Naive thymus-derived CD4-positive, alpha-beta T cell (primary cell): Measurements from ENCODE around the gene CAP1. TPM values are rescaled to one million over a fixed set of nuclear protein-coding genes. Genes with fewer than 3 reads are reported as not detected.
"Not testable (repeated sequence)": the region's sequence is repeated elsewhere in the genome, so short reads cannot be mapped to it uniquely, and the experiment has no call there.

ENCODE experiments used
- ATAC-seq: fragments of 150-1000 bp; cut with Tn5 transposase; 2 replicates; pipeline ENCODE4 v1.10.0; 2021; ENCODE audit warnings: mild to moderate bottlenecking, moderate library complexity
- CTCF ChIA-PET: fragments of 350-600 bp; sonication (Branson Sonifier 250); formaldehyde crosslinking; loops from one replicate; lab custom pipeline; 2021; ENCODE audit warnings: antibody characterized with exemption; lab: Charles Lee
- POLR2A ChIA-PET: fragments of 350-600 bp; sonication (Branson Sonifier 250); formaldehyde crosslinking; loops from one replicate; lab custom pipeline; 2021; ENCODE audit warnings: antibody characterized with exemption, inconsistent platforms; lab: Charles Lee
- DNase-seq, 9 donors: peaks; one replicate each; pipeline versions ENCODE4 v3.0.0 to v3.0.0-alpha.2; 2020 to 2022; ENCODE audit warnings: mixed read lengths in 1 of 9
- H3K27ac ChIP-seq: one replicate; pipeline ENCODE4 v1.7.0; 2013; ENCODE audit warnings: mild to moderate bottlenecking, low read depth, low read length, moderate library complexity
- H3K27me3 ChIP-seq, 2 donors: one replicate each; pipeline ENCODE4 v1.7.0; 2013; ENCODE audit warnings: low read length in 2 of 2, mild to moderate bottlenecking in 2 of 2, moderate library complexity in 2 of 2; ENCODE audit not compliant: control insufficient read depth in 2 of 2, insufficient read depth in 2 of 2
- H3K36me3 ChIP-seq, 3 experiments: 1 replicate in 2 of 3; 2 replicates in 1 of 3; pipeline ENCODE4 v1.7.0; 2013; ENCODE audit warnings: low read length in 3 of 3, mild to moderate bottlenecking in 3 of 3, moderate library complexity in 1 of 3; ENCODE audit not compliant: insufficient read depth in 3 of 3, control insufficient read depth in 2 of 3
- H3K4me1 ChIP-seq, 2 donors: one replicate each; pipeline ENCODE4 v1.7.0; 2013; ENCODE audit warnings: low read length in 2 of 2, mild to moderate bottlenecking in 2 of 2, moderate library complexity in 1 of 2; ENCODE audit not compliant: control insufficient read depth in 2 of 2, insufficient read depth in 2 of 2
- H3K4me3 ChIP-seq: 2 replicates; pipeline ENCODE4 v1.7.0; 2013; ENCODE audit warnings: mild to moderate bottlenecking, low read length
- H3K9me3 ChIP-seq, 3 experiments: 1 replicate in 2 of 3; 2 replicates in 1 of 3; pipeline ENCODE4 v1.7.0; 2013; ENCODE audit warnings: low read length in 3 of 3; ENCODE audit not compliant: control insufficient read depth in 2 of 3
- H3K27ac Mint-ChIP-seq, 9 donors: one replicate each; pipeline ENCODE4 v1.8.0; 2020 to 2022; ENCODE audit warnings: mixed read lengths in 9 of 9, mild to moderate bottlenecking in 8 of 9, moderate library complexity in 5 of 9, inconsistent platforms in 2 of 9
- H3K27me3 Mint-ChIP-seq, 5 donors: one replicate each; pipeline ENCODE4 v1.8.0; 2021 to 2022; ENCODE audit warnings: mixed read lengths in 5 of 5, mild to moderate bottlenecking in 1 of 5
- H3K36me3 Mint-ChIP-seq, 5 donors: one replicate each; pipeline ENCODE4 v1.8.0; 2020 to 2022; ENCODE audit warnings: mixed read lengths in 5 of 5, mild to moderate bottlenecking in 3 of 5, inconsistent platforms in 1 of 5
- H3K4me1 Mint-ChIP-seq, 7 donors: one replicate each; pipeline ENCODE4 v1.8.0; 2020 to 2022; ENCODE audit warnings: mixed read lengths in 7 of 7, mild to moderate bottlenecking in 3 of 7, inconsistent platforms in 1 of 7
- H3K4me3 Mint-ChIP-seq, 10 donors: one replicate each; pipeline ENCODE4 v1.8.0; 2020 to 2022; ENCODE audit warnings: mild to moderate bottlenecking in 10 of 10, mixed read lengths in 10 of 10, moderate library complexity in 6 of 10, inconsistent platforms in 2 of 10
- H3K9me3 Mint-ChIP-seq, 11 donors: one replicate each; pipeline ENCODE4 v1.8.0; 2020 to 2022; ENCODE audit warnings: mixed read lengths in 11 of 11, mild to moderate bottlenecking in 4 of 11, inconsistent platforms in 1 of 11, moderate library complexity in 1 of 11
- intact Hi-C, 2 donors: fragments of 100-400 bp; cut with micrococcal nuclease; formaldehyde crosslinking; loops; one replicate each; pipeline ENCODE4 v1.15.1; 2023
- polyA plus RNA-seq, 2 donors: library from polyadenylated mRNA; unstranded; fragments of 300-500 nt; fragmentation: Illumina TruSeq; gene quantifications; one replicate each; pipeline ENCODE4 v1.2.3, GENCODE V29; 2021
- total RNA-seq, 6 experiments: library from RNA in 5 of 6; stranded (reverse) in 5 of 6; gene quantifications; 1 replicate in 5 of 6; 2 replicates in 1 of 6; pipeline ENCODE4 v1.2.3 and lab custom pipeline; 2021 to 2026

Gene CAP1
- total and polyA plus RNA-seq, 7 experiments from 2014 or later = 176 to 683 (median 378) TPM

DNA sequence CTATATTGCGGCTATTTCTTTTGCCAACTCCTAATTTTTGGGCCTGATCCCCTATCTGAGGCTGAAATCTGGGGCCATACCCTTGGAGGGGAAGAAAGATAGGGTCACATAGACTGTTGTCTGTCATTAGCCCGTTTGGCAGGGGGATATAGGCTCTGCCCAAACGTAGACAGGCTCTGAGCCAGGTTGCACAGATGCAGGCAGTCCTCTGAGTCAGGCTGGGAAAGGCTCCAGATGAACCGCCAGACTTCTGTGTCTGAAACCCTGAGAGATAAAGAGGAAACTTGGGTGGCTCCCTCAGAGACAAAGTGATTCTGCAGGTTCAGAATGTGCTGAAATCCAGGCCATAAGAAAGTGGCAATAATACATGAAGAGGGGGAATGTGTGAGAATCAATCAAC is 4.0 kb upstream of the CAP1 start:
- intact Hi-C loops = loop anchor here in 1 of 2 donors (10.0 kb wide), 1 partner anchor 302 kb away; the partner anchor contains the start of gene PPIE
- DNase-seq (no peak), ATAC-seq (no peak)
- H3K27ac Mint-ChIP-seq = peak overlapping the region in 8 of 9 donors; percentile 32 to 96 (median 75)
- Histone ChIP-seq H3K9me3 (no peaks in the 10 kb centered on the region), H3K36me3 (peaks cover 0 to 8% (median 0%) of the 10 kb centered on the region in 3 experiments), H3K4me3 (no peak overlapping the region), H3K27me3 (no peaks in the 10 kb centered on the region), H3K27ac (peak overlapping the region; percentile 8), H3K4me1 (peaks cover 42 to 64% of the 10 kb centered on the region in 2 donors)
- peak overlapping the region in 4 of 10 donors; percentile 32 to 51 (median 41) for H3K4me3 Mint-ChIP-seq
- ChIA-PET POLR2A (interaction anchor here (0.9 to 17.8 kb wide), 2 partner anchors 28 to 364 kb away, joined by 3 to 306 read pairs; no protein-coding TSS in a partner anchor), CTCF (no interaction called here)
- peaks cover 0 to under 1% (median 0%) of the 10 kb centered on the region in 5 donors for H3K27me3 Mint-ChIP-seq
- peaks cover 0 to 18% (median 6%) of the 10 kb centered on the region in 5 donors for H3K36me3 Mint-ChIP-seq
- peaks cover 0 to 2% (median 0%) of the 10 kb centered on the region in 11 donors for H3K9me3 Mint-ChIP-seq
- H3K4me1 Mint-ChIP-seq = peaks cover 34 to 78% (median 64%) of the 10 kb centered on the region in 7 donors

DNA sequence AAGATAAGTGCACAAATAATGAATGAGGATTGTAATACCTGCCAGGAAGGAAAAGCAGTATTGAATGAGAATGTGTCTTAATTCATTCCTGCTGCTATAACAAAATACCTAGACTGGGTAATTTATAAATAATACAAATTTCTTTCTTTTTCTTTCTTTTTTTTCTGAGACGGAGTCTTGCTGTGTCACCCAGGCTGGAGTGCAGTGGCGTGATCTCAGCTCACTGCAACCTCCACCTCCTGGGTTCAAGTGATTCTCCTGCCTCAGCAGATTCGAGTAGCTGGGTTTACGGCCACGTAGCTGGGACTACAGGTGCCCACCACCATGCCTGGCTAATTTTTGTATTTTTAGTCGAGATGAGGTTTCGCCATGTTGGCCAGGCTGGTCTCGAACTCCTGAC is 3.3 kb upstream of the CAP1 start:
- H3K36me3 ChIP-seq, DNase-seq, H3K27me3 Mint-ChIP-seq, H3K9me3 Mint-ChIP-seq, CTCF ChIA-PET, H3K27me3 ChIP-seq, H3K4me3 ChIP-seq, ATAC-seq, H3K9me3 ChIP-seq: not testable (repeated sequence)
- intact Hi-C loops = loop anchor here in 1 of 2 donors (10.0 kb wide), 1 partner anchor 302 kb away; the partner anchor contains the start of gene PPIE
- peaks cover 3 to 23% (median 11%) of the 10 kb centered on the region in 5 donors for H3K36me3 Mint-ChIP-seq
- Histone ChIP-seq H3K4me1 (peaks cover 41 to 64% of the 10 kb centered on the region in 2 donors), H3K27ac (peak overlapping the region; percentile 8)
- H3K27ac Mint-ChIP-seq = peak overlapping the region in 6 of 9 donors; percentile 74 to 98 (median 82)
- H3K4me1 Mint-ChIP-seq = peaks cover 37 to 82% (median 68%) of the 10 kb centered on the region in 7 donors
- peak overlapping the region in 3 of 10 donors; percentile 30 to 36 (median 32) for H3K4me3 Mint-ChIP-seq
- POLR2A ChIA-PET = interaction anchor here (0.9 to 17.8 kb wide), 2 partner anchors 27 to 363 kb away, joined by 3 to 306 read pairs; no protein-coding TSS in a partner anchor

DNA sequence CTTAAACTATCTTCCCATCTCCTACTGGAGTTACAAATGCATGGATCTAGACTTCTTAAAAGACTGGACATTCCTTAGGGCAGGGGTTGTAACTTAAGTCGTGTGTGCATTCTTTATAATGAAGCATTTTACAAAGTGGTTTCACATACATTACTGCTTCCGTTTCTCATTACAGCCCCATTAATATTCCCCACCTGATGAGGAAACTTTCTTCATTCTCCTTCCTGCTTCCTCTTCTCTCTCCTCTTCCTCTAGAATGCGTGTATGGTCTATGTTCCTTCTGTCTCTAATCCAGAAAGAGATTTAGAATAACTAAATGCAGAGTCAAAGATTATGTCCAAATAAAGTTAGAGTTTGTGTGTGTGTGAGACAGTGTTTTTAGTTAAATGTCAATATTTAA is 1.8 kb upstream of the CAP1 start:
- ChIA-PET POLR2A (interaction anchor here (0.5 to 17.8 kb wide), 9 partner anchors 8 to 1191 kb away, joined by 3 to 306 read pairs (median 3); no protein-coding TSS in a partner anchor), CTCF (interaction anchor here (0.7 to 1.5 kb wide), 6 partner anchors 13 to 302 kb away, joined by 3 to 5 read pairs (median 3); no protein-coding TSS in a partner anchor)
- no peaks in the 10 kb centered on the region for H3K27me3 Mint-ChIP-seq
- DNase-seq (no peak), ATAC-seq (no peak)
- peaks cover 0 to 8% (median 0%) of the 10 kb centered on the region in 3 experiments for H3K36me3 ChIP-seq
- H3K27me3 ChIP-seq = no peaks in the 10 kb centered on the region
- H3K9me3 Mint-ChIP-seq = peaks cover 0 to 2% (median 0%) of the 10 kb centered on the region in 11 donors
- peaks cover 11 to 34% (median 18%) of the 10 kb centered on the region in 5 donors for H3K36me3 Mint-ChIP-seq
- intact Hi-C loops = loop anchor here in 1 of 2 donors (1.0 to 10.0 kb wide), 6 partner anchors 21 to 354 kb away; partner anchors contain the start of genes PPIE and PPT1
- no peak overlapping the region for H3K4me3 ChIP-seq
- H3K9me3 ChIP-seq = no peaks in the 10 kb centered on the region
- peak overlapping the region; percentile 6 to 99 (median 97) for H3K4me3 Mint-ChIP-seq
- H3K27ac Mint-ChIP-seq = peak overlapping the region; percentile 85 to 99 (median 97)
- peaks cover 52 to 60% of the 10 kb centered on the region in 2 donors for H3K4me1 ChIP-seq
- peaks cover 44 to 82% (median 70%) of the 10 kb centered on the region in 7 donors for H3K4me1 Mint-ChIP-seq
- peak overlapping the region; percentile 91 for H3K27ac ChIP-seq

DNA sequence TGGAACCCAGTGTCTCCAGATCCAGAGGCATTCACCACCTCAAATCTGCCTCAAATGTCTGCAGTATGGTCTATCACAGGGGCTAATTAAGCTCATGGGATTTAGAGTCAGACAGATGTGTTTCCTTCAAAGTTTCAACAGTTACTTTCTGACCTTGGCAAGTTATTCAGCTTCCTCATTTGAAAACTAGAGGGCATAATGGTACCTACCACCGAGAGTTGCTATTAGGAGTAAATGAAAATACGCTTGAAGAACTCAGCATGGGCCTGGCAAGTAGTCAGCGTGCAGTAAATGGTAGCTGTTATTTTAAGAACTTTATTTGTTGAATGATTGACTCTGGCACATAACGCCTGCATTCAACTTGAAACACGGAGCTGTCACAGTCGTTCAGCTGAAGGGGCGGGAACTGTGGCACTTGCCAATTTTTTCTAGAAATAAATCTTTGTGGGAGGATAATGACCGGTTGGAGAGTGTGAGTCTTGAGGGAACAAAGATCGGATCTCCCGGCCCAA is 1.2 kb upstream of the CAP1 start:
- peaks cover 0 to 2% (median 0%) of the 10 kb centered on the region in 11 donors for H3K9me3 Mint-ChIP-seq
- DNase-seq (peak in 3 of 9 donors; percentile 67 to 74 (median 72)), ATAC-seq (peak; percentile 4)
- H3K36me3 Mint-ChIP-seq = peaks cover 11 to 38% (median 18%) of the 10 kb centered on the region in 5 donors
- Histone ChIP-seq H3K27ac (peak overlapping the region; percentile 91), H3K4me1 (peaks cover 52 to 55% of the 10 kb centered on the region in 2 donors), H3K9me3 (no peaks in the 10 kb centered on the region), H3K4me3 (peak overlapping the region; percentile 99), H3K36me3 (peaks cover 0 to 8% (median 0%) of the 10 kb centered on the region in 3 experiments), H3K27me3 (no peaks in the 10 kb centered on the region)
- ChIA-PET POLR2A (interaction anchor here (0.5 to 17.8 kb wide), 13 partner anchors 8 to 1192 kb away, joined by 3 to 306 read pairs (median 3); partner anchors contain the start of gene ZMPSTE24), CTCF (interaction anchor here (0.5 to 1.5 kb wide), 8 partner anchors 12 to 302 kb away, joined by 3 to 5 read pairs (median 4); no protein-coding TSS in a partner anchor)
- H3K27ac Mint-ChIP-seq = peak overlapping the region; percentile 85 to 99 (median 97)
- H3K27me3 Mint-ChIP-seq = no peaks in the 10 kb centered on the region
- H3K4me3 Mint-ChIP-seq = peak overlapping the region; percentile 90 to 99 (median 98)
- intact Hi-C loops = loop anchor here in 1 of 2 donors (1.0 to 10.0 kb wide), 6 partner anchors 20 to 355 kb away; partner anchors contain the start of genes PPIE and PPT1
- H3K4me1 Mint-ChIP-seq = peaks cover 43 to 82% (median 70%) of the 10 kb centered on the region in 7 donors

DNA sequence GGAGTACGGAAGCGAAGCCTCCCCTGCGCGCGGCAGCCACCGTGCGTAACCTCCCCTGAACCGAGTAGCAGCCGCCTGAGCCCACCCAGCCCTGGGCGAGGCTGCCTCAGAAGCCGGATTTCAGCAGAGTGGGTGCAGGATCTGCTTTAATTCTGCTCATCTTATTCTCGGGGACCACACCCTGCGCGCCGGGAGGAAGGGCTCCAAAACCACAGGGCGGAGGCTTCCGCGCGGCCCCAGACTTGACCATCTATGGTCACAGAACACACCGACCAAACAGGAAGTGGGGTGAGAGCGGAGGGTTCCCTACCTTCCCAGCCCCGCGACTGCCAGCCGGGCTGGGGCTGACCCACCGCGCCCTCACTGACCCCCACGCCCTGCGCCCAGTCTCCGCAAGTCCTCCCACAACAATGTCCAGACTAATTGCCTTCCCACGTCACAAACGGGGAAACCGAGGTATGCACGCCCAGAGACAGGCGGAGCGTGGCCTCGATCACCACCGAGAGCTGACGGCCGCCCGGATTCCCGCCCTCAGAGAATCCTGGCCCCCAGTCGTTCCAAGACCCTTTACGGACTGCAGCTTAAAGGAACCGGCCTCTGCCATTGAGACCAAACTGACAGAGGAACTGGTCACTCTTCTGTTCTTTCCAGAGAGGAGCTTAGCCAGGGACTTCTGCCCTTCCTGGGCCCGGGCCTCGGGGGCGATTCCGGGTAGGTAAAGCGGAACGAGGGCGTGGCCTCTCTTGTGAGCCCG is 595 bp upstream of the CAP1 start:
- peaks cover 0 to 8% (median 0%) of the 10 kb centered on the region in 3 experiments for H3K36me3 ChIP-seq
- DNase-seq = peak in 8 of 9 donors; percentile 43 to 77 (median 66)
- Mint-ChIP-seq H3K27me3 (no peaks in the 10 kb centered on the region), H3K4me1 (peaks cover 46 to 80% (median 68%) of the 10 kb centered on the region in 7 donors), H3K36me3 (peaks cover 11 to 40% (median 19%) of the 10 kb centered on the region in 5 donors), H3K27ac (peak overlapping the region; percentile 85 to 99 (median 97)), H3K9me3 (peaks cover 0 to 2% (median 0%) of the 10 kb centered on the region in 11 donors), H3K4me3 (peak overlapping the region; percentile 90 to 99 (median 98))
- ChIA-PET POLR2A (interaction anchor here (0.6 to 17.8 kb wide), 13 partner anchors 9 to 651 kb away, joined by 3 to 306 read pairs (median 3); partner anchors contain the start of genes ZFP69B and ZMPSTE24), CTCF (interaction anchor here (0.5 to 1.5 kb wide), 8 partner anchors 11 to 66 kb away, joined by 3 to 5 read pairs (median 4); no protein-coding TSS in a partner anchor)
- H3K4me3 ChIP-seq = peak overlapping the region; percentile 99
- H3K27me3 ChIP-seq = no peaks in the 10 kb centered on the region
- no peaks in the 10 kb centered on the region for H3K9me3 ChIP-seq
- ATAC-seq = peak; percentile 39
- peaks cover 50% of the 10 kb centered on the region in 2 donors for H3K4me1 ChIP-seq
- H3K27ac ChIP-seq = peak overlapping the region; percentile 91
- intact Hi-C loops = loop anchor here (1.0 to 10.0 kb wide), 18 partner anchors 9 to 937 kb away; partner anchors contain the start of genes NFYC (in 2 of the 2), RLF (in 2 of the 2), ZMPSTE24 (in 2 of the 2) and CITED4 (in 1 of the 2)
